Spinal cord (tissue), 10 donors: ENCODE data around the gene PRRC2B. TPM values are rescaled to one million over a fixed set of nuclear protein-coding genes. Genes with fewer than 3 reads are reported as not detected.
"Not testable (repeated sequence)": the region's sequence is repeated elsewhere in the genome, so short reads cannot be mapped to it uniquely, and the experiment has no call there.

Source experiments
- DNase-seq, 6 donors: peaks; one replicate each; pipeline versions ENCODE4 v3.0.0 to v3.0.0-alpha.2; 2013 to 2015; ENCODE audit warnings: low spot score in 6 of 6, low read depth in 4 of 6
- H3K27ac ChIP-seq: one replicate; pipeline ENCODE4 v1.5.1; 2013; ENCODE audit warnings: low read depth, low read length, control low read depth
- H3K27me3 ChIP-seq: one replicate; pipeline ENCODE4 v1.6.1; 2013; ENCODE audit warnings: low read length; ENCODE audit not compliant: control insufficient read depth, insufficient read depth
- H3K36me3 ChIP-seq: one replicate; pipeline ENCODE4 v1.6.1; 2013; ENCODE audit warnings: low read length; ENCODE audit not compliant: control insufficient read depth, insufficient read depth
- H3K4me1 ChIP-seq: one replicate; pipeline ENCODE4 v1.6.1; 2013; ENCODE audit warnings: low read length; ENCODE audit not compliant: control insufficient read depth, insufficient read depth
- H3K4me3 ChIP-seq: one replicate; pipeline ENCODE4 v1.5.1; 2013; ENCODE audit warnings: low read depth, low read length, control low read depth
- H3K9me3 ChIP-seq: one replicate; pipeline ENCODE4 v1.6.1; 2013; ENCODE audit warnings: low read length; ENCODE audit not compliant: control insufficient read depth, insufficient read depth
- WGBS: methylation state at CpG from one replicate; pipeline ENCODE4 v1.1.5; 2013; ENCODE audit warnings: missing lambda C conversion rate; ENCODE audit not compliant: insufficient coverage; 5-methylcytosine and 5-hydroxymethylcytosine counted together
- polyA plus RNA-seq, 2 donors: library from polyadenylated mRNA; unstranded; fragments of 120-200 nt; gene quantifications; one replicate each; pipeline ENCODE4 v1.2.1, GENCODE V29; 2013; ENCODE audit not compliant: insufficient read length in 2 of 2
- total RNA-seq, 2 donors: library from RNA; depleted of rRNA in 1 of 2; stranded (reverse); fragments of 120-200 nt in 1 of 2; fragments of >200 nt in 1 of 2; gene quantifications; one replicate each; pipeline versions ENCODE4 v1.2.3 to v1.2.4, GENCODE V29; 2013 to 2014
- donor health status: healthy.

Gene PRRC2B
- total and polyA plus RNA-seq, 4 donors = 112 to 219 (median 158) TPM

DNA sequence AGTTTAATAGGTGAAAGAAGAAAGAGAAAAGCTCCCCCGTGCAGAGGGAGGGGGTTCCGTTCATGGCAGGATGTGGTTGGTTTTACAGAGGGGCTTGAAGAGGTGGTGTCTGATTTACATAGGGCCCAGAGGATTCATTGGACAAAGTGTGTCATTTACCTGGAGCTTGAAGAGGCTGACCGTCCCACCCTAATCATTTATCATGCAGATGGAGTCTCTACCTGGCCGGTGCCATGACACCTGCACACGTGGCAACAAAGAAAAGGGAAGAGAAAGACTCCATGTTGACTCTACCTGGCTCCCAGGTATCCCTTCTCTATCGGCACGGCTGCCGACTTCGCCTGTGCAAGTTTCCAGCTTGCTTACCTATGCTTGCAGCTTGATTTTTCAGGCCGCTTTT lies 35.3 kb upstream of the PRRC2B start:
- Histone ChIP-seq H3K27me3 (no peaks in the 10 kb centered on the region), H3K27ac (no peak overlapping the region)
- DNase-seq = no peak

DNA sequence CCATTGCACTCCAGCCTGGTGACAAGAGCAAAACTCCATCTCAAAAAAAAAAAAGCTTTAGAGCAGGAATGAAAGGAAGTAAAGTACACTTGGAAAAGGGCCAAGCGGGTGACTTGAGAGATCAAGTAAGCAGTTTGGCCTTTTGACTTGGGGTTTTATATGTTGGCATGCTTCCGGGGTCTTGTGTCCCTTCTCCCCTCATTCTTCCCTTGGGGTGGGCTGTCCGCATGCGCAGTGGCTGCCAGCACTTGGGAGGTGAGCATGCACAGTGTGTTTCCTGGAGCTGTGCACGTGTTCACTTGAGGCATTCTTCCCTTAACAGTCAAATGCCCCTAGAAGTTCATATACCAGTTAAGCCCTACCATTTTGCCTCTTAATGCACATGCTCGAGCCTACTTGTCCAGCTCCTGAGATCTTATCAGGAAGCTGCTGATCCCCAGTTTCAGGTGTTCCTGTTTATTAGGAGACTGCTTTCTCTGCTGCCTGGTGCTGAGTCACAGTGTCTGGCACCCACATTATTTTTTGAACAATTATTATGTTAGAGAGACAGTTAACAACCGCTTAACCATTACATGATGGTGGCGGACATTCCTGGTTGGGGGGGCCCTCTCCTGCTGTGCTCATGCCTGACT lies 32.6 kb upstream of the PRRC2B start:
- Histone ChIP-seq H3K27ac (no peak overlapping the region), H3K4me1 (no peaks in the 10 kb centered on the region), H3K4me3 (no peak overlapping the region), H3K36me3 (no peaks in the 10 kb centered on the region), H3K27me3 (no peaks in the 10 kb centered on the region), H3K9me3 (no peaks in the 10 kb centered on the region)
- WGBS = 51% methylated on average over 5 of the region's 8 CpGs
- no peak for DNase-seq

More for the DNA sequence above, 35.3 kb upstream of the PRRC2B start:
- H3K4me1 ChIP-seq = no peaks in the 10 kb centered on the region
- no peaks in the 10 kb centered on the region for H3K36me3 ChIP-seq
- 76% methylated on average over 5 of the region's 10 CpGs for WGBS
- no peak overlapping the region for H3K4me3 ChIP-seq
- H3K9me3 ChIP-seq = no peaks in the 10 kb centered on the region

GRCh38 chr9:131365546-131365945 lies 28.3 kb upstream of the PRRC2B start:
- WGBS = 100% methylated on average over 1 of the region's 1 CpG
- H3K36me3 ChIP-seq = no peaks in the 10 kb centered on the region
- DNase-seq = no peak
- no peaks in the 10 kb centered on the region for H3K4me1 ChIP-seq
- H3K9me3 ChIP-seq = no peaks in the 10 kb centered on the region
- no peak overlapping the region for H3K27ac ChIP-seq
- H3K27me3 ChIP-seq = no peaks in the 10 kb centered on the region
- H3K4me3 ChIP-seq = no peak overlapping the region

GRCh38 chr9:131366761-131367401 lies 27.0 kb upstream of the PRRC2B start:
- peak in 2 of 6 donors; percentile 55 to 58 for DNase-seq
- H3K4me3 ChIP-seq = no peak overlapping the region
- H3K4me1 ChIP-seq = no peaks in the 10 kb centered on the region
- no peaks in the 10 kb centered on the region for H3K36me3 ChIP-seq
- no peaks in the 10 kb centered on the region for H3K27me3 ChIP-seq
- H3K9me3 ChIP-seq = no peaks in the 10 kb centered on the region
- no peak overlapping the region for H3K27ac ChIP-seq
- WGBS = 19% methylated on average over 5 of the region's 6 CpGs

GRCh38 chr9:131367450-131367849 lies 26.4 kb upstream of the PRRC2B start:
- no CpG with 5 or more reads among the region's 2 CpGs for WGBS
- no peak overlapping the region for H3K27ac ChIP-seq
- H3K4me3 ChIP-seq = no peak overlapping the region

DNA sequence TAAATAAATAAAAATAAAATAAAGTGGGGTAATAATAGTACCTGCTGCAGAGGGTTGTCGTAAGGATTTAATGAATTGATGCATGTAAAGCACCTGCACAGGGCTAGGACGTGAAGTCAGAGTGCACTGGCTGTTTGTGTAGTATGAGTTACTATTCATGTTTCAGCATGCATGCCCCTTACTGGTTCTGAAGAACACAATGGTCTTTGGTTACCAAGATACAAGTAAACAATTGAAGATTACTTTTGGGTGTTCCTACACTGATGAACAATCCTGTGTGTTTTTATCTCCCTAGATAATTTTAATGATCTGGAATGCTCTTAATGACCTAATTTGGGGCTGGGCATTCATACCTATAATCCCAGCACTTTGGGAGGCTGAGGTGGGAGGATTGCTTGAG lies 23.2 kb upstream of the PRRC2B start:
- 89% methylated on average over 2 of the region's 2 CpGs for WGBS
- Histone ChIP-seq H3K27me3 (no peaks in the 10 kb centered on the region), H3K4me1 (peaks cover 8% of the 10 kb centered on the region), H3K27ac (no peak overlapping the region), H3K36me3 (no peaks in the 10 kb centered on the region), H3K9me3 (no peaks in the 10 kb centered on the region), H3K4me3 (no peak overlapping the region)
- no peak for DNase-seq

More at GRCh38 chr9:131367450-131367849, 26.4 kb upstream of the PRRC2B start:
- Histone ChIP-seq H3K4me1 (peaks cover under 1% of the 10 kb centered on the region), H3K9me3 (no peaks in the 10 kb centered on the region), H3K36me3 (no peaks in the 10 kb centered on the region), H3K27me3 (no peaks in the 10 kb centered on the region)
- DNase-seq = no peak

GRCh38 chr9:131372599-131372973 lies 21.3 kb upstream of the PRRC2B start:
- H3K36me3 ChIP-seq, H3K27me3 ChIP-seq, H3K4me1 ChIP-seq, H3K9me3 ChIP-seq, DNase-seq: not testable (repeated sequence)
- WGBS = 50% methylated on average over 9 of the region's 17 CpGs
- H3K4me3 ChIP-seq = peak overlapping the region; percentile 83
- H3K27ac ChIP-seq = peak overlapping the region; percentile 98

DNA sequence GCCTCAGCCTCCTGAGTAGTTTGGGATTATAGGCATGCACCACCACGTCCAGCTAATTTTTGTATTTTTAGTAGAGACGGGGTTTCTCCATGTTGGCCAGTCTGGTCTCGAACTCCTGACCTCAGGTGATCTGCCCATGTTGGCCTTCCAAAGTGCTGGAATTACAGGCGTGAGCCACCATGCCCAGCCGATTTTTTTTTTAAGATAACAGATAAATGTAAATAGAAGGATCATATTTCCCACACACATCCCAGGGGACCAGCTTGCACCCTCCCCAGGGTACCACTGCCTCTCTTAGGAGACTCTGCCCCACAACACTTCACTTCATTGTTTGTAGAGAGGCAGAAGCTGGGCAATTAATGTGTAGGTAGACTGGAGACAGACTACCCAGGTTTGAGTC lies 19.2 kb upstream of the PRRC2B start:
- not testable (repeated sequence) for H3K4me3 ChIP-seq, H3K36me3 ChIP-seq, H3K27ac ChIP-seq, H3K9me3 ChIP-seq, H3K27me3 ChIP-seq, H3K4me1 ChIP-seq, DNase-seq
- 82% methylated on average over 2 of the region's 5 CpGs for WGBS

- Histone ChIP-seq H3K9me3 (no peaks in the 10 kb centered on the region), H3K4me3 (no peak overlapping the region), H3K36me3 (no peaks in the 10 kb centered on the region), H3K27me3 (no peaks in the 10 kb centered on the region), H3K27ac (no peak overlapping the region), H3K4me1 (peaks cover 13% of the 10 kb centered on the region)
- no peak for DNase-seq
- no CpG with 5 or more reads among the region's 2 CpGs for whole genome bisulfite sequencing
Observed at GRCh38 chr9:131379056-131379455, 14.8 kb upstream of the PRRC2B start.
